Testis (tissue), 3 donors: Measurements from ENCODE around the gene TMEM38B. TPM values are rescaled to one million over a fixed set of nuclear protein-coding genes. Genes with fewer than 3 reads are reported as not detected.
"Not testable (repeated sequence)": the region's sequence is repeated elsewhere in the genome, so short reads cannot be mapped to it uniquely, and the experiment has no call there.

Experiments used
- DNase-seq: peaks from one replicate; pipeline ENCODE4 v3.0.0-alpha.2; 2019
- H3K27ac ChIP-seq, 2 donors: fragments of 200-600 bp; sonication (generic); one replicate each; pipeline ENCODE4 v1.5.1; 2019
- H3K27me3 ChIP-seq: fragments of 200-600 bp; sonication (generic); one replicate; pipeline ENCODE4 v1.5.1; 2019
- H3K36me3 ChIP-seq: fragments of 200-600 bp; sonication (generic); one replicate; pipeline ENCODE4 v1.5.1; 2017; ENCODE audit warnings: low read depth; ENCODE audit errors: missing control alignments
- H3K4me1 ChIP-seq: fragments of 200-600 bp; sonication (generic); one replicate; pipeline ENCODE4 v1.5.1; 2019
- H3K4me3 ChIP-seq, 2 donors: fragments of 200-600 bp; sonication (generic); one replicate each; pipeline ENCODE4 v1.5.1; 2017 to 2019
- H3K9me3 ChIP-seq: fragments of 200-600 bp; sonication (generic); one replicate; pipeline ENCODE4 v1.5.1; 2017
- CTCF ChIP-seq, 3 experiments: fragments of 450-650 bp in 2 of 3; fragments of 200-600 bp in 1 of 3; sonication (generic) in 1 of 3; IDR thresholded peaks; one replicate each; pipeline ENCODE4 v1.5.1; 2016 to 2019; ENCODE audit warnings: antibody characterized with exemption in 3 of 3, mild to moderate bottlenecking in 2 of 3, moderate library complexity in 1 of 3
- POLR2A ChIP-seq: fragments of 450-650 bp; IDR thresholded peaks from one replicate; pipeline ENCODE4 v1.6.1; 2017; ENCODE audit warnings: antibody characterized with exemption, mild to moderate bottlenecking, moderate library complexity
- WGBS, 2 donors: methylation state at CpG; one replicate each; pipeline ENCODE4 v1.1.5; 2018; 5-methylcytosine and 5-hydroxymethylcytosine counted together
- intact Hi-C: fragments of 100-400 bp; cut with DNase I; formaldehyde crosslinking; loops from one replicate; pipeline ENCODE4 v1.15.1; 2023; ENCODE audit warnings: low total_unique reads
- polyA plus RNA-seq: library from polyadenylated mRNA; stranded (reverse); fragments of 350-450 nt; fragmentation: Illumina TruSeq; extraction: RNeasy Lipid Tissue Mini Kit (QIAGEN cat#74804); gene quantifications from one replicate; pipeline ENCODE4 v1.2.3, GENCODE V29; 2014; ENCODE audit warnings: low read depth, low replicate concordance; ENCODE audit not compliant: insufficient read depth
- total RNA-seq, 2 donors: library from RNA; depleted of rRNA; stranded (reverse); fragments of >200 nt; gene quantifications; one replicate each; pipeline ENCODE4 v1.2.3, GENCODE V29; 2016

Gene TMEM38B
- total and polyA plus RNA-seq, 3 donors from 2014 or later: 22.4 to 55.0 (median 29.9) TPM

- Histone ChIP-seq H3K27me3 (no peaks in the 10 kb centered on the region), H3K4me3 (no peak overlapping the region), H3K9me3 (no peaks in the 10 kb centered on the region), H3K27ac (no peak overlapping the region), H3K4me1 (no peaks in the 10 kb centered on the region), H3K36me3 (no peaks in the 10 kb centered on the region)
- intact Hi-C loops: no loop called here
- TF ChIP-seq CTCF (IDR thresholded peaks at IDR 0.05) (no peak), POLR2A (no peak)
- DNase-seq: no peak
- 92 to 96% methylated on average over 9 to 12 of the region's 12 CpGs for WGBS, 2 donors
Measured at GRCh38 chr9:105757496-105758251, 63.3 kb downstream of the TMEM38B start.

- no peak overlapping the region for H3K4me3 ChIP-seq
- no peaks in the 10 kb centered on the region for H3K4me1 ChIP-seq
- H3K9me3 ChIP-seq: no peaks in the 10 kb centered on the region
- DNase-seq: no peak
- 94 to 97% methylated on average over 8 of the region's 8 CpGs for WGBS, 2 donors
- TF ChIP-seq POLR2A (no peak), CTCF (IDR thresholded peaks at IDR 0.05) (no peak)
- H3K27me3 ChIP-seq: no peaks in the 10 kb centered on the region
- H3K36me3 ChIP-seq: no peaks in the 10 kb centered on the region
- H3K27ac ChIP-seq: no peak overlapping the region
- intact Hi-C loops: no loop called here
Measured at GRCh38 chr9:105760053-105760452, 65.7 kb downstream of the TMEM38B start.

GRCh38 chr9:105782561-105783494, 88.5 kb downstream of the TMEM38B start:
- H3K4me1 ChIP-seq, H3K27ac ChIP-seq, H3K4me3 ChIP-seq, H3K36me3 ChIP-seq, intact Hi-C loops, DNase-seq, H3K27me3 ChIP-seq, H3K9me3 ChIP-seq: not testable (repeated sequence)
- WGBS, 2 donors: 95 to 99% methylated on average over 16 to 19 of the region's 27 CpGs

GRCh38 chr9:105783495-105783872, 89.1 kb downstream of the TMEM38B start:
- H3K4me1 ChIP-seq, H3K4me3 ChIP-seq, H3K36me3 ChIP-seq, H3K27me3 ChIP-seq, DNase-seq, intact Hi-C loops, H3K27ac ChIP-seq, H3K9me3 ChIP-seq: not testable (repeated sequence)
- 90 to 94% methylated on average over 6 of the region's 6 CpGs for WGBS, 2 donors

- intact Hi-C loops, DNase-seq, H3K27me3 ChIP-seq, H3K9me3 ChIP-seq, H3K27ac ChIP-seq, H3K36me3 ChIP-seq, H3K4me3 ChIP-seq, H3K4me1 ChIP-seq: not testable (repeated sequence)
- 79 to 80% methylated on average over 2 of the region's 2 CpGs for WGBS, 2 donors
Measured at GRCh38 chr9:105786796-105787195, 92.5 kb downstream of the TMEM38B start.

- no peak overlapping the region for H3K27ac ChIP-seq
- 68 to 72% methylated on average over 3 of the region's 3 CpGs for WGBS, 2 donors
- no peaks in the 10 kb centered on the region for H3K4me1 ChIP-seq
- no peaks in the 10 kb centered on the region for H3K36me3 ChIP-seq
- intact Hi-C loops: no loop called here
- H3K27me3 ChIP-seq: no peaks in the 10 kb centered on the region
- H3K9me3 ChIP-seq: no peaks in the 10 kb centered on the region
- H3K4me3 ChIP-seq: no peak overlapping the region
- TF ChIP-seq CTCF (IDR thresholded peaks at IDR 0.05) (no peak), POLR2A (no peak)
- no peak for DNase-seq
Measured at GRCh38 chr9:105816202-105816744, 121.9 kb downstream of the TMEM38B start.
